K562 (cell line): ENCODE results near the gene ROM1. TPM values are rescaled to one million over a fixed set of nuclear protein-coding genes. Genes with fewer than 3 reads are reported as not detected.
A peak's percentile ranks its signal among the peaks of the same experiment; 100 is the strongest.

Source experiments
- CHD2 ChIP-seq: IDR thresholded peaks from 2 replicates; pipeline ENCODE4 v1.6.1; 2011; ENCODE audit warnings: low read depth, low read length
- FOXK2 ChIP-seq, 2 experiments: fragments of 450-650 bp; IDR thresholded peaks in 1 of 2; conservative IDR thresholded peaks in 1 of 2; 2 replicates each; pipeline ENCODE4 v1.6.1; 2016; ENCODE audit warnings: low read depth in 2 of 2, mild to moderate bottlenecking in 1 of 2
- GTF2A2 ChIP-seq: IDR thresholded peaks from 2 replicates; pipeline ENCODE4 v1.6.1; 2016; ENCODE audit warnings: mild to moderate bottlenecking, missing genetic modification characterization, missing compliant biosample characterization
- HMGN3 ChIP-seq: IDR thresholded peaks from 2 replicates; pipeline ENCODE4 v1.6.1; 2011; ENCODE audit warnings: borderline replicate concordance, low read depth, mild to moderate bottlenecking, mixed read lengths, low read length; ENCODE audit not compliant: insufficient read length; ENCODE audit errors: extremely low read depth
- MTA3 ChIP-seq: fragments of 450-650 bp; formaldehyde crosslinking; IDR thresholded peaks from 2 replicates; pipeline ENCODE4 v1.6.1; 2017; ENCODE audit warnings: mild to moderate bottlenecking, borderline replicate concordance
- NFE2 ChIP-seq: IDR thresholded peaks from 2 replicates; pipeline ENCODE4 v1.6.1; 2014; ENCODE audit warnings: antibody characterized with exemption, low read depth
- SIX5 ChIP-seq, 2 experiments: IDR thresholded peaks; 2 replicates each; pipeline ENCODE4 v1.6.1; 2011; ENCODE audit warnings: low read length in 2 of 2, borderline replicate concordance in 1 of 2, low read depth in 1 of 2, mild to moderate bottlenecking in 1 of 2, moderate library complexity in 1 of 2; ENCODE audit not compliant: insufficient read depth in 1 of 2
- SMARCE1 ChIP-seq: fragments of 450-650 bp; IDR thresholded peaks from 2 replicates; pipeline ENCODE4 v1.7.1; 2016; ENCODE audit warnings: mild to moderate bottlenecking
- TAF9B ChIP-seq: fragments of 450-650 bp; IDR thresholded peaks from 2 replicates; pipeline ENCODE4 v1.6.1; 2018; ENCODE audit warnings: mild to moderate bottlenecking; ENCODE audit not compliant: partially characterized antibody
- TGIF2 ChIP-seq: sonication (generic); formaldehyde crosslinking; IDR thresholded peaks from 2 replicates; pipeline ENCODE4 v1.8.1; 2022; ENCODE audit warnings: mild to moderate bottlenecking, missing genetic modification reagents, moderate library complexity
- ZBTB33 ChIP-seq: sonication (generic); formaldehyde crosslinking; IDR thresholded peaks from 2 replicates; pipeline ENCODE4 v1.8.1; 2023; ENCODE audit warnings: mild to moderate bottlenecking, missing genetic modification reagents
- ZFX ChIP-seq: sonication (generic); formaldehyde crosslinking; IDR thresholded peaks from 2 replicates; pipeline ENCODE4 v1.8.0; 2022; ENCODE audit warnings: mild to moderate bottlenecking, missing genetic modification reagents, moderate library complexity
- ZNF146 ChIP-seq: IDR thresholded peaks from one replicate; pipeline ENCODE4 v1.6.1; 2018; ENCODE audit warnings: missing compliant biosample characterization; ENCODE audit not compliant: unreplicated experiment
- ZNF23 ChIP-seq: fragments of 250-450 bp; sonication (Bioruptor Pico); IDR thresholded peaks from 2 replicates; pipeline ENCODE4 v1.4.0; 2020; ENCODE audit warnings: mild to moderate bottlenecking
- ZNF239 ChIP-seq: fragments of 250-450 bp; sonication (Bioruptor Pico); IDR thresholded peaks from 2 replicates; pipeline ENCODE4 v1.4.0; 2020; ENCODE audit warnings: mild to moderate bottlenecking
- polyA plus RNA-seq, 8 experiments: library from polyadenylated mRNA; depleted of rRNA in 4 of 8; stranded (reverse) in 5 of 8; unstranded in 3 of 8; fragments of >200 nt; fragmentation: Nextera tagmentation in 2 of 8; fragmentation: Illumina TruSeq in 1 of 8; extraction: Ambion mirVana in 2 of 8; extraction: Trizol in 1 of 8; gene quantifications; 2 replicates each; pipeline versions ENCODE4 v1.2.1 to v1.2.3, GENCODE V29; 2011 to 2014; ENCODE audit warnings: inconsistent platforms in 1 of 8, missing spikeins in 1 of 8
- total RNA-seq, 7 experiments: library from RNA; depleted of rRNA in 6 of 7; stranded (reverse); fragments of >200 nt in 6 of 7; fragmentation: Illumina TruSeq in 2 of 7; extraction: Trizol in 2 of 7; gene quantifications; 2 replicates each; pipeline versions ENCODE4 v1.2.1 to v1.2.3, GENCODE V29; 2011 to 2021; ENCODE audit warnings: low replicate concordance in 1 of 7
- TF ChIP-seq, protein P1 (sequence below): fragments of 250-450 bp; sonication (Bioruptor Pico); IDR thresholded peaks from 2 replicates; pipeline ENCODE4 v1.4.0; 2020; ENCODE audit warnings: borderline replicate concordance
- TF ChIP-seq, protein P2 (sequence below): fragments of 450-650 bp; formaldehyde crosslinking; IDR thresholded peaks from 2 replicates; pipeline ENCODE4 v1.4.0; 2020; ENCODE audit warnings: mild to moderate bottlenecking, moderate library complexity
- TF ChIP-seq, protein P3 (sequence below): fragments of 450-650 bp; IDR thresholded peaks from 2 replicates; pipeline ENCODE4 v1.6.1; 2018; ENCODE audit not compliant: partially characterized antibody

ROM1 gene
- total and polyA plus RNA-seq, 9 of the 15 experiments (the other 6 are each of a cell fraction or from before 2014, with no cell fraction given), result 0.75 to 4.0 (median 2.6) TPM

GRCh38 chr11:62612366-62613290 is at the start of gene ROM1, which contains the start of gene EML3 (continued):
- no peak for TF ChIP-seq CHD2
- TF ChIP-seq MTA3, result no peak; the same call in 1 of the 2 replicates
- peak; percentile 76 for TF ChIP-seq HMGN3
- TF ChIP-seq, protein P1, sequence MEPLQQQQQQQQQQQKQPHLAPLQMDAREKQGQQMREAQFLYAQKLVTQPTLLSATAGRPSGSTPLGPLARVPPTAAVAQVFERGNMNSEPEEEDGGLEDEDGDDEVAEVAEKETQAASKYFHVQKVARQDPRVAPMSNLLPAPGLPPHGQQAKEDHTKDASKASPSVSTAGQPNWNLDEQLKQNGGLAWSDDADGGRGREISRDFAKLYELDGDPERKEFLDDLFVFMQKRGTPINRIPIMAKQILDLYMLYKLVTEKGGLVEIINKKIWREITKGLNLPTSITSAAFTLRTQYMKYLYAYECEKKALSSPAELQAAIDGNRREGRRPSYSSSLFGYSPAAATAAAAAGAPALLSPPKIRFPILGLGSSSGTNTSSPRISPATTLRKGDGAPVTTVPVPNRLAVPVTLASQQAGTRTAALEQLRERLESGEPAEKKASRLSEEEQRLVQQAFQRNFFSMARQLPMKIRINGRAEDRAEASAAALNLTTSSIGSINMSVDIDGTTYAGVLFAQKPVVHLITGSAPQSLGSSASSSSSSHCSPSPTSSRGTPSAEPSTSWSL (CRISPR knock-in tag), result no peak
- TF ChIP-seq ZNF146 (CRISPR knock-in tag), result no peak
- no peak for TF ChIP-seq ZNF23 (CRISPR knock-in tag)
- no peak for TF ChIP-seq TGIF2 (CRISPR knock-in tag)
- TF ChIP-seq NFE2, result no peak
- TF ChIP-seq ZFX (CRISPR knock-in tag), result peak; percentile 48; the same call in 1 of the 2 replicates
- no peak for TF ChIP-seq GTF2A2 (tag)
- no peak for TF ChIP-seq FOXK2 (conservative IDR thresholded peaks at IDR 0.05 in 1 of 2, IDR thresholded peaks at IDR 0.05 in 1 of 2; ENCODE audit: low read depth in 2 of 2)
- no peak for TF ChIP-seq SMARCE1
- TF ChIP-seq, protein P2, sequence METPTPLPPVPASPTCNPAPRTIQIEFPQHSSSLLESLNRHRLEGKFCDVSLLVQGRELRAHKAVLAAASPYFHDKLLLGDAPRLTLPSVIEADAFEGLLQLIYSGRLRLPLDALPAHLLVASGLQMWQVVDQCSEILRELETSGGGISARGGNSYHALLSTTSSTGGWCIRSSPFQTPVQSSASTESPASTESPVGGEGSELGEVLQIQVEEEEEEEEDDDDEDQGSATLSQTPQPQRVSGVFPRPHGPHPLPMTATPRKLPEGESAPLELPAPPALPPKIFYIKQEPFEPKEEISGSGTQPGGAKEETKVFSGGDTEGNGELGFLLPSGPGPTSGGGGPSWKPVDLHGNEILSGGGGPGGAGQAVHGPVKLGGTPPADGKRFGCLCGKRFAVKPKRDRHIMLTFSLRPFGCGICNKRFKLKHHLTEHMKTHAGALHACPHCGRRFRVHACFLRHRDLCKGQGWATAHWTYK (CRISPR knock-in tag), result peak; percentile 22; the same call in 1 of the 2 replicates
- TF ChIP-seq ZNF239 (CRISPR knock-in tag), result no peak
- no peak for TF ChIP-seq TAF9B
- TF ChIP-seq SIX5 (IDR thresholded peaks at IDR 0.05; ENCODE audit: borderline replicate concordance in 1 of 2, insufficient read depth in 1 of 2, low read depth in 1 of 2, low read length in 2 of 2), result no peak
- 0 out of 2 replicates have a peak, but pooled peaks have one; percentile 38 for TF ChIP-seq ZBTB33 (CRISPR knock-in tag)
- TF ChIP-seq, protein P3, sequence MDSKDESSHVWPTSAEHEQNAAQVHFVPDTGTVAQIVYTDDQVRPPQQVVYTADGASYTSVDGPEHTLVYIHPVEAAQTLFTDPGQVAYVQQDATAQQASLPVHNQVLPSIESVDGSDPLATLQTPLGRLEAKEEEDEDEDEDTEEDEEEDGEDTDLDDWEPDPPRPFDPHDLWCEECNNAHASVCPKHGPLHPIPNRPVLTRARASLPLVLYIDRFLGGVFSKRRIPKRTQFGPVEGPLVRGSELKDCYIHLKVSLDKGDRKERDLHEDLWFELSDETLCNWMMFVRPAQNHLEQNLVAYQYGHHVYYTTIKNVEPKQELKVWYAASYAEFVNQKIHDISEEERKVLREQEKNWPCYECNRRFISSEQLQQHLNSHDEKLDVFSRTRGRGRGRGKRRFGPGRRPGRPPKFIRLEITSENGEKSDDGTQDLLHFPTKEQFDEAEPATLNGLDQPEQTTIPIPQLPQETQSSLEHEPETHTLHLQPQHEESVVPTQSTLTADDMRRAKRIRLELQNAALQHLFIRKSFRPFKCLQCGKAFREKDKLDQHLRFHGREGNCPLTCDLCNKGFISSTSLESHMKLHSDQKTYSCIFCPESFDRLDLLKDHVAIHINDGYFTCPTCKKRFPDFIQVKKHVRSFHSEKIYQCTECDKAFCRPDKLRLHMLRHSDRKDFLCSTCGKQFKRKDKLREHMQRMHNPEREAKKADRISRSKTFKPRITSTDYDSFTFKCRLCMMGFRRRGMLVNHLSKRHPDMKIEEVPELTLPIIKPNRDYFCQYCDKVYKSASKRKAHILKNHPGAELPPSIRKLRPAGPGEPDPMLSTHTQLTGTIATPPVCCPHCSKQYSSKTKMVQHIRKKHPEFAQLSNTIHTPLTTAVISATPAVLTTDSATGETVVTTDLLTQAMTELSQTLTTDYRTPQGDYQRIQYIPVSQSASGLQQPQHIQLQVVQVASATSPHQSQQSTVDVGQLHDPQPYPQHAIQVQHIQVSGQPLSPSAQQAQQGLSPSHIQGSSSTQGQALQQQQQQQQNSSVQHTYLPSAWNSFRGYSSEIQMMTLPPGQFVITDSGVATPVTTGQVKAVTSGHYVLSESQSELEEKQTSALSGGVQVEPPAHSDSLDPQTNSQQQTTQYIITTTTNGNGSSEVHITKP, result no peak
